Natural killer cell treated with Interleukin-12 subunit alpha and Interleukin-12 subunit beta and Interleukin-15 and Interleukin-18, amount 100 ng/mL, for 72 hours (primary cell): ENCODE results near the gene FAM187B. TPM values are rescaled to one million over a fixed set of nuclear protein-coding genes. Genes with fewer than 3 reads are reported as not detected.
"Not testable (repeated sequence)": the region's sequence is repeated elsewhere in the genome, so short reads cannot be mapped to it uniquely, and the experiment has no call there.

Source experiments
- ATAC-seq, 2 donors: fragments of 150-1000 bp; cut with Tn5 transposase in 1 of 2; sonication (Bioruptor Pico), chemical (Tn5 transposase) in 1 of 2; 2 replicates each; pipeline ENCODE4 v1.10.0; 2021
- DNase-seq: peaks from one replicate; pipeline ENCODE4 v3.0.0; 2022; ENCODE audit warnings: low spot score
- H3K27ac Mint-ChIP-seq, 2 donors: 1 replicate in 1 of 2; 2 replicates in 1 of 2; pipeline ENCODE4 v1.8.0; 2022; ENCODE audit warnings: mixed read lengths in 2 of 2, mild to moderate bottlenecking in 1 of 2, moderate library complexity in 1 of 2
- H3K27me3 Mint-ChIP-seq, 2 donors: 1 replicate in 1 of 2; 2 replicates in 1 of 2; pipeline ENCODE4 v1.8.0; 2022; ENCODE audit warnings: mixed read lengths in 2 of 2
- H3K36me3 Mint-ChIP-seq: one replicate; pipeline ENCODE4 v1.8.0; 2022; ENCODE audit warnings: mixed read lengths
- H3K4me1 Mint-ChIP-seq, 2 donors: 1 replicate in 1 of 2; 2 replicates in 1 of 2; pipeline ENCODE4 v1.8.0; 2022; ENCODE audit warnings: low read depth in 2 of 2, mixed read lengths in 2 of 2, mild to moderate bottlenecking in 1 of 2
- H3K4me3 Mint-ChIP-seq: one replicate; pipeline ENCODE4 v1.8.0; 2022; ENCODE audit warnings: mixed read lengths
- H3K9me3 Mint-ChIP-seq: 2 replicates; pipeline ENCODE4 v1.8.0; 2022; ENCODE audit warnings: mixed read lengths
- total RNA-seq, 2 donors: library from RNA; stranded (reverse); gene quantifications; one replicate each; pipeline ENCODE4 v1.2.3, GENCODE V29; 2022

The FAM187B gene
- total RNA-seq, 2 donors from 2014 or later, result not detected

GRCh38 chr19:35232912-35233311 is 4.4 kb upstream of the FAM187B start:
- no peaks in the 10 kb centered on the region for H3K36me3 Mint-ChIP-seq
- ATAC-seq, result no peak
- H3K27ac Mint-ChIP-seq, result no peak overlapping the region
- H3K27me3 Mint-ChIP-seq, result peaks cover 0 to 3% of the 10 kb centered on the region in 2 donors
- no peaks in the 10 kb centered on the region for H3K9me3 Mint-ChIP-seq
- no peak for DNase-seq
- H3K4me1 Mint-ChIP-seq, result peaks cover 0 to 4% of the 10 kb centered on the region in 2 donors
- no peak overlapping the region for H3K4me3 Mint-ChIP-seq

GRCh38 chr19:35231956-35232645 is 3.6 kb upstream of the FAM187B start:
- Mint-ChIP-seq H3K4me1 (peaks cover 0 to 4% of the 10 kb centered on the region in 2 donors), H3K36me3 (no peaks in the 10 kb centered on the region), H3K27me3 (peaks cover 0 to 3% of the 10 kb centered on the region in 2 donors), H3K9me3 (no peaks in the 10 kb centered on the region), H3K27ac (no peak overlapping the region), H3K4me3 (no peak overlapping the region)
- DNase-seq, result no peak
- no peak for ATAC-seq

GRCh38 chr19:35229601-35230000 is 1.1 kb upstream of the FAM187B start:
- H3K36me3 Mint-ChIP-seq, result no peaks in the 10 kb centered on the region
- H3K9me3 Mint-ChIP-seq, result no peaks in the 10 kb centered on the region
- DNase-seq, result no peak
- no peak for ATAC-seq
- no peak overlapping the region for H3K4me3 Mint-ChIP-seq
- peaks cover 0 to 2% of the 10 kb centered on the region in 2 donors for H3K4me1 Mint-ChIP-seq
- no peak overlapping the region for H3K27ac Mint-ChIP-seq
- H3K27me3 Mint-ChIP-seq, result peaks cover 0 to 3% of the 10 kb centered on the region in 2 donors

- Mint-ChIP-seq H3K4me1 (peaks cover 0 to 4% of the 10 kb centered on the region in 2 donors), H3K4me3 (no peak overlapping the region), H3K27ac (no peak overlapping the region), H3K27me3 (peaks cover 0 to 3% of the 10 kb centered on the region in 2 donors), H3K36me3 (no peaks in the 10 kb centered on the region), H3K9me3 (no peaks in the 10 kb centered on the region)
- no peak for ATAC-seq
- DNase-seq, result no peak
Measured at GRCh38 chr19:35226748-35227147, 1.8 kb downstream of the FAM187B start.

GRCh38 chr19:35225951-35226350 is 2.6 kb downstream of the FAM187B start:
- ATAC-seq (no peak), DNase-seq (no peak)
- no peak overlapping the region for H3K4me3 Mint-ChIP-seq

GRCh38 chr19:35224681-35225571 is 3.6 kb downstream of the FAM187B start:
- no peak overlapping the region for H3K27ac Mint-ChIP-seq
- DNase-seq, result no peak
- H3K9me3 Mint-ChIP-seq, result no peaks in the 10 kb centered on the region
- H3K4me3 Mint-ChIP-seq, result no peak overlapping the region
- peak in 1 of 2 donors; percentile 32 for ATAC-seq
- H3K36me3 Mint-ChIP-seq, result no peaks in the 10 kb centered on the region
- H3K27me3 Mint-ChIP-seq, result peaks cover 0 to 3% of the 10 kb centered on the region in 2 donors
- H3K4me1 Mint-ChIP-seq, result peaks cover 0 to 4% of the 10 kb centered on the region in 2 donors

More at GRCh38 chr19:35225951-35226350, 2.6 kb downstream of the FAM187B start:
- no peak overlapping the region for H3K27ac Mint-ChIP-seq
- peaks cover 0 to 3% of the 10 kb centered on the region in 2 donors for H3K27me3 Mint-ChIP-seq
- H3K36me3 Mint-ChIP-seq, result no peaks in the 10 kb centered on the region
- H3K4me1 Mint-ChIP-seq, result peaks cover 0 to 4% of the 10 kb centered on the region in 2 donors
- H3K9me3 Mint-ChIP-seq, result no peaks in the 10 kb centered on the region

GRCh38 chr19:35223862-35224505 is 4.6 kb downstream of the FAM187B start:
- ATAC-seq (no peak), DNase-seq (no peak)
- Mint-ChIP-seq H3K4me3 (no peak overlapping the region), H3K27me3 (no peaks in the 10 kb centered on the region), H3K4me1 (peaks cover 4% of the 10 kb centered on the region in 2 donors), H3K36me3 (no peaks in the 10 kb centered on the region), H3K9me3 (peaks cover 4% of the 10 kb centered on the region), H3K27ac (no peak overlapping the region)

- Mint-ChIP-seq H3K4me3 (no peak overlapping the region), H3K36me3 (no peaks in the 10 kb centered on the region), H3K27me3 (no peaks in the 10 kb centered on the region), H3K27ac (no peak overlapping the region), H3K4me1 (peaks cover 4% of the 10 kb centered on the region in 2 donors), H3K9me3 (peaks cover 4% of the 10 kb centered on the region)
- DNase-seq (no peak), ATAC-seq (peak in 1 of 2 donors; percentile 18)
Measured at GRCh38 chr19:35223084-35223790, 5.3 kb downstream of the FAM187B start.

- no peaks in the 10 kb centered on the region for H3K27me3 Mint-ChIP-seq
- no peak for ATAC-seq
- no peak for DNase-seq
- H3K4me3 Mint-ChIP-seq, result no peak overlapping the region
- peaks cover 4% of the 10 kb centered on the region in 2 donors for H3K4me1 Mint-ChIP-seq
- peaks cover 4% of the 10 kb centered on the region for H3K9me3 Mint-ChIP-seq
- no peak overlapping the region for H3K27ac Mint-ChIP-seq
- no peaks in the 10 kb centered on the region for H3K36me3 Mint-ChIP-seq
Measured at GRCh38 chr19:35222373-35223015, 6.0 kb downstream of the FAM187B start.

GRCh38 chr19:35220973-35221590 is 7.5 kb downstream of the FAM187B start:
- H3K9me3 Mint-ChIP-seq, H3K27me3 Mint-ChIP-seq, H3K4me3 Mint-ChIP-seq, DNase-seq, H3K4me1 Mint-ChIP-seq, ATAC-seq, H3K36me3 Mint-ChIP-seq, H3K27ac Mint-ChIP-seq: not testable (repeated sequence)

GRCh38 chr19:35220315-35220921 is 8.1 kb downstream of the FAM187B start:
- H3K9me3 Mint-ChIP-seq, result peaks cover 4% of the 10 kb centered on the region
- H3K4me3 Mint-ChIP-seq, result no peak overlapping the region
- H3K4me1 Mint-ChIP-seq, result peaks cover 8% of the 10 kb centered on the region in 2 donors
- DNase-seq, result no peak
- no peak overlapping the region for H3K27ac Mint-ChIP-seq
- H3K36me3 Mint-ChIP-seq, result no peaks in the 10 kb centered on the region
- ATAC-seq, result no peak
- H3K27me3 Mint-ChIP-seq, result no peaks in the 10 kb centered on the region

GRCh38 chr19:35219008-35219407 is 9.5 kb downstream of the FAM187B start:
- Mint-ChIP-seq H3K4me1 (peaks cover 17 to 18% of the 10 kb centered on the region in 2 donors), H3K36me3 (no peaks in the 10 kb centered on the region), H3K27ac (no peak overlapping the region), H3K4me3 (no peak overlapping the region), H3K27me3 (no peaks in the 10 kb centered on the region), H3K9me3 (peaks cover 4% of the 10 kb centered on the region)
- DNase-seq (no peak), ATAC-seq (no peak)
